ENCODE data around the gene THBD.

THBD gene

GRCh38 chr20:23063168-23063567 lies 13.7 kb upstream of the THBD start:
- Histone ChIP-seq H3K79me2 (no peaks in the 10 kb centered on the region), H2AFZ (no peak overlapping the region), H3K4me3 (ENCODE audit: low read depth, low read length) (no peak overlapping the region), H3K36me3 (ENCODE audit: control insufficient read depth, insufficient read depth, low read length) (no peaks in the 10 kb centered on the region), H3K27me3 (ENCODE audit: control insufficient read depth, insufficient read depth, low read length) (no peaks in the 10 kb centered on the region), H3K27ac (no peak overlapping the region), H3K4me1 (no peaks in the 10 kb centered on the region), H3K9me3 (ENCODE audit: control insufficient read depth, low read length) (no peaks in the 10 kb centered on the region), H3K9ac (no peak overlapping the region), H3K4me2 (ENCODE audit: low read length) (no peak overlapping the region)
- no peak for TF ChIP-seq CTCF (IDR thresholded peaks at IDR 0.05)

- H3K9me3 ChIP-seq (ENCODE audit: control insufficient read depth, low read length) = no peaks in the 10 kb centered on the region
- no peak overlapping the region for H2AFZ ChIP-seq
- no peaks in the 10 kb centered on the region for H3K36me3 ChIP-seq (ENCODE audit: control insufficient read depth, insufficient read depth, low read length)
- no peak for TF ChIP-seq CTCF (IDR thresholded peaks at IDR 0.05)
- H3K79me2 ChIP-seq = no peaks in the 10 kb centered on the region
- H3K27ac ChIP-seq = no peak overlapping the region
- no peak overlapping the region for H3K4me2 ChIP-seq (ENCODE audit: low read length)
- no peaks in the 10 kb centered on the region for H3K4me1 ChIP-seq
- no peaks in the 10 kb centered on the region for H3K27me3 ChIP-seq (ENCODE audit: control insufficient read depth, insufficient read depth, low read length)
- H3K9ac ChIP-seq = no peak overlapping the region
- no peak overlapping the region for H3K4me3 ChIP-seq (ENCODE audit: low read depth, low read length)
Observed at GRCh38 chr20:23062632-23063031, 13.2 kb upstream of the THBD start.

- H3K79me2 ChIP-seq = no peaks in the 10 kb centered on the region
- H2AFZ ChIP-seq = no peak overlapping the region
- H3K4me1 ChIP-seq = no peaks in the 10 kb centered on the region
- H3K9ac ChIP-seq = no peak overlapping the region
- H3K4me3 ChIP-seq (ENCODE audit: low read depth, low read length) = no peak overlapping the region
- no peak overlapping the region for H3K4me2 ChIP-seq (ENCODE audit: low read length)
- no peaks in the 10 kb centered on the region for H3K9me3 ChIP-seq (ENCODE audit: control insufficient read depth, low read length)
- TF ChIP-seq CTCF (IDR thresholded peaks at IDR 0.05) = no peak
- no peaks in the 10 kb centered on the region for H3K27me3 ChIP-seq (ENCODE audit: control insufficient read depth, insufficient read depth, low read length)
- H3K27ac ChIP-seq = no peak overlapping the region
- no peaks in the 10 kb centered on the region for H3K36me3 ChIP-seq (ENCODE audit: control insufficient read depth, insufficient read depth, low read length)
Observed at GRCh38 chr20:23061734-23062561, 12.5 kb upstream of the THBD start.

- no peak overlapping the region for H3K4me3 ChIP-seq (ENCODE audit: low read depth, low read length)
Observed at GRCh38 chr20:23061262-23061661, 11.8 kb upstream of the THBD start.

More at GRCh38 chr20:23061262-23061661, 11.8 kb upstream of the THBD start:
- Histone ChIP-seq H3K36me3 (ENCODE audit: control insufficient read depth, insufficient read depth, low read length) (no peaks in the 10 kb centered on the region), H3K9me3 (ENCODE audit: control insufficient read depth, low read length) (no peaks in the 10 kb centered on the region), H3K27me3 (ENCODE audit: control insufficient read depth, insufficient read depth, low read length) (no peaks in the 10 kb centered on the region), H3K4me1 (no peaks in the 10 kb centered on the region), H3K4me2 (ENCODE audit: low read length) (no peak overlapping the region), H3K79me2 (no peaks in the 10 kb centered on the region), H2AFZ (no peak overlapping the region), H3K9ac (no peak overlapping the region), H3K27ac (no peak overlapping the region)
- TF ChIP-seq CTCF (IDR thresholded peaks at IDR 0.05) = no peak

Data from parathyroid adenoma (tissue), 2 donors.